Measurements from ENCODE around the gene PLA2G12A.

PLA2G12A gene

DNA sequence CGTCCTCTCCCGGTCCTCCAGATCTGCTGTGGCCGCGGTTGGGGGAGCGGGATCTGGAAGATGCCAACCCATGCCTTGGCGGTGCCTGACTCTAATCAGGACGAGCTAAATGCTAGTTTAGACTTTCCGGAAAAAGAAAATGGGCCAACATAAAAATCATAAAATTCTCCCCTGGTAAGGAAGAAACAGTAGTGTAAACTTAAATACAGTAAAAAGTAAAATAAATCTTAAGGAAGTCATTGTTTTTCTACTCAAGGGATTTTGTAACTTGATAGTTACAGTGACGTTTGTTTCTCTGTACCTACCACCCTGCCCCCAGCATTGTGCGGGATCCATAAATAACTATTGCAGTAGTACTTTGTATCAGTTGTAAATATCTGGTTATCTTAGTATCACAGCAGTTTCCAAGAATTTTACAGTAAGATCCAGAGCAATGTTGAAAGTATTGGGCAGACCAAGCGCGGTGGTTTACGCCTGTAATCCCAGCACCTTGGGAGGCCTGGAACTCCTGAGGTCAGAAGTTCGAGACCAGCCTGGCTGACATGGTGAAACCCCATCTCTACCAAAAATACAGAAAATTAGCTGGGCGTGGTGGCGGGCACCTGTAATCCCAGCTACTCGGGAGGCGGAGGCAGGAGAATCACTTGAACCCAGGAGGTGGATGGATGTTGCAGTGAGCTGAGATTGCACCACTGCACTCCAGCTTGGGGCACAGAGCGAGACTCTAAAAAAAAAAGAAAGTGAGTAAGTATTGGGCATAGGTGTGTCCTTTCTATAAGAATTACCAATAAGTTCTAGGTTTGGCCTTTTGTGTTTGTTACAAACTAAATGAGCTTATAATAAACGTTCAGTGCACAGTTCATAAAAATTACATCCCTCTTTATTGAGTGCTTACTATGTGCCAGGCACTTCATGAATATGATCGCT lies 1.0 kb upstream of the PLA2G12A start:
- peak overlapping the region; percentile 66 to 94 (median 75) for H3K4me3 ChIP-seq

DNA sequence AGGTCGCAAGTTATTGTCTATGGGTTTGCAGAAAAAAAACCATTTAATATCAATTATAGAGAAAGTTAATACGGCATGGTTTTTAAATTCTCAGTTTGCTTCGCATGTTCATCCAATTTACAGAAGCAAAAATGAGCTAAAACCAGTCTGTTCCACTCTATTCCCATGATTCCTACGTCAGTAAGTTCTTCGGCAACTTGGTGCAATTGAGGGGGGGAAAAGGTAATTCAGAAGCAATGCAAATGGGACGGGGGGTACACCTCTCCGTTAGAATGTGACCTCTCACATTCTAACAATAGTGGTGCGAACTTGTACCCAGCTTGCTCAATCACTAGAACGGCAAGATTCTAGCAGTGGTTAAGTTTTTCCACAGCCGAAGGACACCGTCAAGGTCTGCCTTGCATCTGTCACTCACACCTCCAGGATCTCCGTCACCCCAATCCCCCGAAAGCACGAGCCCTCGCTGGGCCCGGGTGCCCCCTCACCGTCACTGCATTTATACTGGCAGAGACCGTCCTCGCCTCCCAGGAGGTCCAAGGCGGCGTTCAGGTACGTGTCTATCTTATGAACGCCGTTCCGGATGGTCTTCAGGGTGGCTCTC lies 653 bp downstream of the PLA2G12A start:
- peak overlapping the region; percentile 23 to 89 (median 78) for H3K27ac ChIP-seq

More for the DNA sequence above, 1.0 kb upstream of the PLA2G12A start:
- H3K27ac ChIP-seq = peak overlapping the region in 20 of 21 experiments; percentile 28 to 89 (median 79)

DNA sequence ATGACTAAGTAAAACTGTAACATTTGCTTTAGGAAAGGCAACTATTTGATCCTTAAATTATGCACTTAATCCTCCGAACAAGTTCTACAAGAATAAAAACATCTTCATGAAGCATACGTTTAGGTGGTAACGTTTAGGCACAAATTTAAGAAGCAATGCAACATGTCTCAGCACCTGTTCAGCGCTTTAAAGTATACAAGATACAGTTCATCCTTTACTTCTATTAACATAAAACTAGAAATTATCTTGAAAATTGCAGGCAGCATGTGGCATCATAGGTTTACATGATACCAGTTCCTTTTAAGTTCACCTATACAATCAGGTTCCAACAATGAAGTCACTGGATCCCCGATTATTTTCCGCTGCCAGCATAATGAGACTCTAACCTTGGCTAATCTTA lies 1.5 kb downstream of the PLA2G12A start:
- Histone ChIP-seq H3K4me3 (peak overlapping the region in 2 of 7 experiments; percentile 77 to 94), H3K27ac (peak overlapping the region in 1 of 21 experiments; percentile 85)

More for the DNA sequence above, 653 bp downstream of the PLA2G12A start:
- H3K4me3 ChIP-seq = peak overlapping the region; percentile 66 to 94 (median 75)

DNA sequence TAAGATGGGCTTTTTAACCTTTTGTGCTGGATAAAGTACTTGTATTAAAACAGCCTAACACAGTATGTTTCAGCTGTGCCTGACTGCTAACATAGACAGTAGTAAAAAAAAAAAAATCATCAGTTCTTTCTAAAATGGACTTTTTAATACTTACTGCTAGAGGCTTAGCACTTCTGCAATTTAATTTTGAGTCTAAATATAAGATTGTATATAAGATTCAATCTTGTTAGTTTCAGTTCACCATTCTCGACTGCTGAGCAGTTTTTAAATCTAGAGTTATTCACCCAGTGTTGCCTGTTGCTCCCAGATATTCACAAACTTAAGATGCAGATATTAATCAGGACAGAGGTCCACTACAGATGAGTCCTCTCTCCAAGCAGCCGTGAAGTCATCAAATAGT lies 6.8 kb downstream of the PLA2G12A start:
- Histone ChIP-seq H3K27ac (no peak overlapping the region), H3K4me3 (no peak overlapping the region)

DNA sequence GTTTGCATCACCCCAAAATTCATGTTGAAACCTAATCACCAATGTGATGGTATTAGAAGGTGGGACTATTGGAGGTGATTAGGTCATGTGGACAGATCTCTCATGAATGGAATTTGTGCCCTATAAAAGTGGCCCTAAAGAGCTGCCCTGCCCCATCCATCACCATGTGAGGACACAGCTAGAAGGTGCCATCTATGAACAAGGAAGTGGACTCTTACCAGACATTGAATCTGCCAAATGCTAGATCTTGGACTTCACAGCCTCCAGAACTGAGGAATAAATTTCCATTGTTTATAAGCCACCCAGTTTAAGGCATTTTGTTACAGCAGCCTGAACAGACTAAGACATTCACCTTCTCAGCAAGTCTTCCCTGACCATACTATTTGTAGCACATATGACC lies 7.5 kb downstream of the PLA2G12A start:
- H3K4me3 ChIP-seq = no peak overlapping the region
- no peak overlapping the region for H3K27ac ChIP-seq

DNA sequence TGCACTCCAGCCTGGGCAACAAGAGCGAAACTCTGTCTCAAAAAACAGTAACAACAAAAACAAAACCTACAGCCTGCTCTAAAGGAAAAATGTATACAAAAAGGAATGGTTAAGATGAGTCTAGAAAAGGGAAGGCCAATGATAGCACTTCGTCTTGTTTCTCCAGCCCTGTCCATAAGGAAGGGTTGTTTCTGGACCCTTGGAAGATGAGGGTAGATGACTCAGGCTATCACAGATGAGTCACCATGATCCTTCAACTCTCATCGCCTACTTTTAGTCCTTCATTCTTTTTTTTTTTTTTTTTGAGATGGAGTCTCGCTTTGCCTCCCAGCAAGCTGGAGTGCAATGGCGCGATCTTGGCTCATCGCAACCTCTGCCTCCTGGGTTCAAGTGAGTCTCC lies 8.8 kb downstream of the PLA2G12A start:
- H3K27ac ChIP-seq = no peak overlapping the region
- no peak overlapping the region for H3K4me3 ChIP-seq

DNA sequence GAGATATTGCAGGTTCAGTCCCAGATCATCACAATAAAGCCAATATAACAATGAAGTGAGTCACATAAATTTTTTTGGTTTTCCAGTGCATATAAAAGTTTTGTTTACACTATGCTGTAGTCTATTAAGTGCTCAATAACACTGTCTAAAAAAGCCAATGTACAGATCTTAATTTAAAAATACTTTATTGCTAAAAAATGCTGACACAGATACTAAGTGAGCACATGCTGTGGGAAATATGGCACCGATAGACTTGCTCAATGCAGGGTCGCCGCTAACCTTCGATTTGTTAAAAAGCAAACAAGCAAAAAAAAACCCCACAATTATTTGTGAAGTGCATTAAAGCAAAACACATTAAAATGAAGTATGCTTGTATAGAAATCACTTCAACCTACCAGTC lies 10.3 kb downstream of the PLA2G12A start:
- H3K4me3 ChIP-seq = no peak overlapping the region
- no peak overlapping the region for H3K27ac ChIP-seq

DNA sequence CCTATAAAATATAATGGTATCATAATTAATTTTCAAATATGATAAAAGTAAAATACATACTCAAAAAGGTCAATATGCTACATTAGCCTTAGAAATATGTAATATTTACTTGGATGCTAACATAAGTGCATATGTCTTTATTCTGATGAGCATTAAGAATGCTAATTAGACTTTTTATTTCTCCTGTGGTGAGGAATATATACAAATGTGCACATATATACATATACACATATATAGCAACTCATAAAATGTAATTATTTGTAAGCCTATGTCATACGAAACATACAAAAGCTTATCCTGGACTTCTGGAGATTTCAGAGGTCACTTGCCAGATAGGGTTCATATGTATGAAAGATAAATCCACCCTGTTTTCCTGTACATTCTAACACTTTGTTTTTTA lies 11.1 kb downstream of the PLA2G12A start:
- Histone ChIP-seq H3K27ac (no peak overlapping the region), H3K4me3 (no peak overlapping the region)

DNA sequence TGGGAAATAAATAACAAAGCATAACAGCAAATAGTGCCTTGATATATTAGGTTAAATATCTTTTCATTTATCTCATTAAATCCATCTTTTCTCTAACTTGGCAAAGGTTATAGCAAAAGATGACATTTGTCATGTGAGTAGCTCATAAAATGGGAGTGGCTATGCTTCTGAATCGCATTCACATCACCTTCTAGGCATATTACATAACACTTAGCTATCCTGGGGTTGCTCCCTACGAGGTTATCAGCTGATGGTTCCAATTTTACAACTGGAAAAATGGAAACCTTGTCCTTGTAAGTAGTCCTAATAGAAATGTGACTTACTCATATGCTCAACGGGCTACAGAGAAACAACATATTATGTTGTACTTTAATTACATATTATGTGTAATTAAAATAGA lies 16.4 kb downstream of the PLA2G12A start:
- no peak overlapping the region for H3K27ac ChIP-seq
- no peak overlapping the region for H3K4me3 ChIP-seq

DNA sequence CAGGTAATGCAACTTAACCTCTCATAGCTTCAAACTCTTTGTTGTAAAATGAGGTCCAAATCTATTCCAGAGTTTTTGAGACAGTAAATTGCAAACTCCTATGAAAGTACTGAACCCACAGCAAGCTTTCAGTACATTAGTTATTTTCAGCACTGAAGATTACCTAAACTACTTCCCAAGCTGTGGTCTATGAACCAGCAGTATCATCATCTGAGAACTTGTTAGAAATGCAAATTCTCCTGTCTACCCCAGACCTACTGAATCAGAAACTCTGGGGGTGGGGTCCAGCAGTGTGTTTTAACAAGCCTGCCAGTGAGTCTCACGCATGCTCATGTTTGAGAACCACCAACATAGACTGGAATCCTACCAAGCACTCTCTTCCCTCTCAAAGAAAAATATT lies 20.9 kb downstream of the PLA2G12A start:
- no peak overlapping the region for H3K27ac ChIP-seq

DNA sequence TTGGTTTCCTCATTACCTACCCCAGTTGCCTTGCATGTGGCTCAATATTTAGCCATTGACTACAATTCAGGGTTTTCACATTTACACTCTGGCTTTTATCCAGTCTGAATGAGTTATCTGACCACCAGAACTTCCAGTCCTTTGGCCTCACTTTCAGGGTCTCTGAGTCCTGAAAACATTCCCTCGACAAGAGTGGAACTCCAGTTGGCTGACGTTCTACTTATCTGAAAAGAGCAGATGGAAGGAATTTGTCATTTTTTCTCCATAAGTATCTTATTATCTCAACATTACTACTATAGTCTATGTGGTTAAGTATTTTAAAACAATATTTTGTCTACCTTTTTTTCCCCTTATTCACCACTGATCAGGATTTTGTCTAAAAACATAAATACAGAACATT lies 21.4 kb downstream of the PLA2G12A start:
- Histone ChIP-seq H3K4me3 (no peak overlapping the region), H3K27ac (no peak overlapping the region)

More for the DNA sequence above, 20.9 kb downstream of the PLA2G12A start:
- H3K4me3 ChIP-seq = no peak overlapping the region

DNA sequence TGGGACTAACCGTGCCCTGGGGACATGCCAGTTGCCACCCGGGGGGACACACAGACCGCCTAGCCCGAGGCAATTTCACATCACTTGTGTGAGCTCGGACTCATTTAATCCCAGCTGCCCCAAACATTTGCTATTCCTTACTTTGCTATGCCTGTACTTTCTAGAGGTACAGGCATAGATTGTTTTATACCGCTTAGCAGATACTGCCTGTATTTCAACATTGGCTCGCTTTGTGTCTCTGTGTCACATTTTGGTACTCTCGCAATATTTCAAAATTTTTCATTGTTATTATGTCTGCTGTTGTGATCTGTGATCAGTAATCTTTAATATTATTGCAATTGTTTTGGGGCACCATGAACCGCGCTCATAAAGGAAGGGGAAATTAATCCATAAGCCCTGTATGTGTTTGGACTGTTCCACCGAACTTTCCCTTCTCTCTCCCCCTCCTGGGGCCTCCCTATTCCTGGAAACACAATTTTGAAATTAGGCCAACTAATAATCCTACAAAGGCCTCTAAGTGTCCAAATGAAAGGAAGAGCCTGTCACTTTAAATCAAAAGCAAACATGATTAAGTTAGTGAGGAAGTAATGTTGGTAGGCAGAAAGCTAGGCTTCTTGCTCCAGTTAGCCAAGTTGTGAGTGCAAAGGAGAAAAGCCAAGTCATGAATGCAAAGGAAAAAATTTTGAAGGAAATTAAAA lies 26.1 kb downstream of the PLA2G12A start:
- H3K27ac ChIP-seq = peak overlapping the region in 20 of 21 experiments; percentile 20 to 87 (median 81)
- H3K4me3 ChIP-seq = peak overlapping the region; percentile 56 to 83 (median 62)

DNA sequence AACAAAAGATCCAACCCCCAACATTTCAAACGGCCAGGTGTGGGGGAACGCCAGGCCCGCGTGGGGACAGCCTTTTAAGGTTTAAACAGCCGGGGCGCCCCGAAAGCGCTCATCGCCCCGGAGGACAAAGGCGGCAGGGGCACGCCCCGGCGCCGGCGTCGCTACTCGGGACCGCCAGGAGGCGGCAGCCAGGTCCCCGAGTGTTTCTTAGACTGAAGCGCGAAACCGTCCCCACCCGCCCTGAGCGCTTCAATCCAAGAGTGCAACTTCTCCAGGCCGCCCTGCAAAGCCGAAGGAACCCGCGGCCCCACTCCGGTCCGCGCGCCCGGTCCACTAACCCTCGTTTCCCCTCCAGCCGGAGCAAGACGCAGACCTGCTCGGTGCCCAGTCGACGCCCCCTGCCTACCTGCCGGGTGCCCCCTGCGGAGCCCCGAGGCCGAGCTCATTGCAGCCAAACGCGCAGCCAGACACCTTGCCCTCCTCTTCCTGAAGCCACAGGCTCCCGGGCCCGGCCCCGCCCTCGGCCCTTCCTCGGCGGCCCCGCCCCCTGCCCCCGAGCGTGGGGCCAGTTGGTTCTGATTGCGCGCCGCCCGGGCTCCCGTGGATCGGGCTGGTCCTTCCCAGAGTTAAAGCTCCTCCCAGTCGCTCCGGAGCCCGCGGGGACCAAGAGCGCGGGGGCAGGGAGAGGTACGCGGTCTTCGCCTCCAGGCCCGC lies 26.8 kb downstream of the PLA2G12A start, which contains the start of gene CASP6:
CASP6 (minus strand) TSS at position 496 of the 714 bp plus-strand sequence; CDS start at position 446, 50 bp downstream.
- peak within 1 kb of the TSS; percentile 56 to 83 (median 62) for H3K4me3 ChIP-seq
- H3K27ac ChIP-seq = peak within 1 kb of the TSS in 20 of 21 experiments; percentile 20 to 87 (median 81)

DNA sequence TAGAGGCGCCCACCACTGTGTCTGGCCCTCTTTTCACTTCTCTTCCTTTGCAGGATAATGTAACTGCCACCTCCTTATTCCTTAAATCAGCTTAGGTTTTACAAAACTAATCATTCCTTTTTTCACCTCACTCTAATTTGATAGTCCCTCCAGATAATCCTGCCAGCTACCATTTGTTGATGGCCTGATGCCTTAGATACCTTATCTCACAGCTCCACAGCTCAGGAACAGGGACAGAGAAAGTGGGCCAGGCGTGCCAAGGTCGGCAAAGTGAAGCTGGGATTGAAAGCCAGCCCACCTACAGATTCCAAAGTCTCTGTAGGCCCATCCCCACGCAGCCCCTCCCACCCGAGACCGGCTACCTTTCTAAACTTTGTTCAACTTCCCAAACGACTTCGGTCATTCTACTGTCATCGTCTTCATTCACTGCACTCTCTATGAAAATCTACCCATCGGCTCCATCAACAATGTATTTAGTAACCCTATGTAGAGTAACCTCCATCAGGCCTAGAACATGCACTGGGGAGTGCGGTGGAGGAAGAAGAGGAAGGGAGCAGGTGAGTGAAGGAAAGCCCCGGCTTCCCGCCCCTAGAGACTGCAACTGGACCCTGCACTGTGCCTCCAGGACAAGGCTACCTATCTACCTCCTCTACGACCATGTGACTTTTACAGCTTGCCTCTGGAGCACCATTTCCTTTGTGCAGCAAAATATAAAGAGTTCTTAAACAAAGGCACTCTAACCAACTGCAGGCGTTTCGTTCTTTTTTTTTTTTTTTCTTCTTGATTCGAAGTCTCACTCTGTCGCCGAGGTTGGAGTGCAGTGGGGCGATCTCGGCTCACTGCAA lies 28.1 kb downstream of the PLA2G12A start:
- Histone ChIP-seq H3K27ac (peak overlapping the region in 18 of 21 experiments; percentile 66 to 87 (median 82)), H3K4me3 (peak overlapping the region; percentile 56 to 83 (median 62))

DNA sequence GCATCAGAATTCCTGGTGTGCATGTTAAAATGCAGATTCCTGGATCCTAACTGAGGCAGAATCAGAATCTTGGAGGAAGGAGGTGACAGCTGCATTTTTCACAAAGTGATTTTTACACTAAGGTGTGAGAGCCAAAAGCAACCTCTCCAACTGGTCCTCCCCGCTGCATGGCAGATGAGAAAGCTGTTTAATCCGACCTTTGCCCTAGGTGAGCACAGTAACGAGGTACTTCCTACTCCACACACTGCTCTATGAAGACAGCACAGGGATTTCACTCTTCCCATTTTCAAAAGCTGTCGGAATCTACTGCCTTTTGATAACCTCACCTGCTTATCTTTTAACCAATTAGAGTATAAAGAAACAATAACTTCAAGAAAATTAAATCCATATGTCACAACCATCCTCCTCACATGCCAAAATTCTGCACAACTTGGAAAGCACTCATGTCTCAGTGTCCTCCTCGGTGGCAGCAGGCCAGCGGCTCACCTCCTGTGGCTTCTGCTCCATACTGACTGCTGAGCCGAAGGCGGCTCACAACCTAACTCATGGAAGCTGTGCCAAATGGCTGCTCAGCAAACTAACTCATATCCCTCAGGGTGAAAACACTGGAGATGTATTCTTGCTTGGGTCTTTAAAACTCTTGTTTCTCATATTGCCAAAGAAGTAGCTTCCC lies 30.2 kb downstream of the PLA2G12A start:
- H3K4me3 ChIP-seq = no peak overlapping the region
- H3K27ac ChIP-seq = no peak overlapping the region

DNA sequence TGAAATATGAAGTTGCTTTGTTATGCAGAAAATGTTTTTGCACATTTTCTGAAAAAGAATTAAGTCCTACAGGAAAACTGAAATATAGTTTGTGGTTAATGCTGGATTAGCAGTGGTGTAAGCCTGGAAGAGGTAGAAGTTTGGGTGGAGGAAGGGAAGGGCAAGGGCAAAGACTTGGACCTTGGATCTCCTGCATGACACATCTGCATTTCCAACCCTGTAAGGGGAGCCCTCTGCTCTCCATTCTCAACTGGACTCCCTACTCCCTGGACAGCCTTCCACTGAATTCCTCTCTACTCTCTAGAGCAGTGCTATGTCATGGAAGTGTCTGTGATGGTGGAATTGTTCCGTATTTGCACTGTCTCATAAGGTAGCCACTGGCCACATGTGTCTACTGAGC lies 31.2 kb downstream of the PLA2G12A start:
- H3K27ac ChIP-seq = no peak overlapping the region
- no peak overlapping the region for H3K4me3 ChIP-seq

DNA sequence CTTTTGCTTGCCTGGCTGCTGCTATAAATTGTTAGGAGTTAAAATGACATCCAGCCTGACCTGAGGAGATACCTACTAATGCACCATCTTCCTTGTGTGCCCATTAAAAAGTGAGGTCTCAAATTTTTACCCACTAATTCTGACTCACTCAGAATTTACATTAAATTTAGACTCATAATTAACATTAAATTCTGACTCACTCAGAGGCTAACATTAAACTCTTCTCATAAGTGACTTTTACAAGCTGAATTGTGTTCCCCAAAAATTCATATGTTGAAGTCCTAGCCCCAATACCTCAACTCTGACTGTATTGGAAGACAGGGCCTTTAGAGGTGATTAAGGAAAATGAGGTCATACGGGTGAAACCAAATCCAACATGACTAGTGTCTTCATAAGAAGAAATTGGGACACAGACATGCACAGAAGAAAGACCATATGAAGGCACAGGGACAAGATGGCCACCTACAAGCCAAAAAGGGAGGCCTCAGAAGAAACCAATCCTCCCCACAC lies 38.4 kb downstream of the PLA2G12A start:
- no peak overlapping the region for H3K4me3 ChIP-seq
- peak overlapping the region in 1 of 21 experiments; percentile 64 for H3K27ac ChIP-seq

Measured in skin epidermis (tissue), 12 donors.